Stimulated activated CD8-positive, alpha-beta memory T cell treated with anti-CD3 and anti-CD28 coated beads, Interleukin-15, amount 100 ng/mL, for 4 hours (primary cell): ENCODE results near the gene EHMT1.
"Not testable (repeated sequence)": the region's sequence is repeated elsewhere in the genome, so short reads cannot be mapped to it uniquely, and the experiment has no call there.

ENCODE experiments used
- DNase-seq, 2 donors: peaks; one replicate each; pipeline ENCODE4 v3.0.0-alpha.2; 2020; ENCODE audit warnings: low read depth in 2 of 2

EHMT1 gene

DNA sequence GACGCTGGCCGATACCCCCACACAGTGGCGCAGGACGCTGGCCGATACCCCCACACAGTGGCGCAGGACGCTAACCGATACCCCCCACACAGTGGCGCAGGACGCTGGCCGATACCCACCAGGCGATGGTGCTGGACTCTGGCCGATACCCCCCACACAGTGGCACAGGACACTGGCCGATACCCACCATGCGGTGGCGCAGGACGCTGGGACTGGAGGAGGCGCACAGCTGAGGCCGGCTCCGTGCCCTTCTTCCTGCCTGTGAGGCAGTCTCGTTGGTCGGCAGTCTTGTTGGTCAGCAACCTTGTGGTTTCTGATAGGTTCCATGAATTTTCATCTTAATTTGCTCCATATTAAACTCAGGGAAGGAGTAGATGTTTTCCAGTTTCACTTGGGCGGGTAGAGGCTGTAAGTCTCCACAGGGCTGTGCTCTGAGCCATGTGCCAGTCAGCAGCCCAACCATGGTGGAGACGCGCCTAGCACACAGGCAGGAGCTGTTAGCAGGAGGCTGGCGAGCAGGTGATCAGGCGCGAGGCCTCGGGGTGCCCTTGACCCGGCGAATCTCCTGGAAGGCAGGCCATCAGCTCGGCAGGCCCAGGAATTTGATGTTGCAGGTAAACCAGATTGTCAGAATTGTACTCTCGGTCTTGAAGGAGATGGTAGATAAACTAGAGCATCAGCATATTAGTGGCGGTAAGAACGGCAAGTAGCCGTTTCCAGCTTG, 75.6 kb downstream of the EHMT1 start:
- no peak for DNase-seq

DNA sequence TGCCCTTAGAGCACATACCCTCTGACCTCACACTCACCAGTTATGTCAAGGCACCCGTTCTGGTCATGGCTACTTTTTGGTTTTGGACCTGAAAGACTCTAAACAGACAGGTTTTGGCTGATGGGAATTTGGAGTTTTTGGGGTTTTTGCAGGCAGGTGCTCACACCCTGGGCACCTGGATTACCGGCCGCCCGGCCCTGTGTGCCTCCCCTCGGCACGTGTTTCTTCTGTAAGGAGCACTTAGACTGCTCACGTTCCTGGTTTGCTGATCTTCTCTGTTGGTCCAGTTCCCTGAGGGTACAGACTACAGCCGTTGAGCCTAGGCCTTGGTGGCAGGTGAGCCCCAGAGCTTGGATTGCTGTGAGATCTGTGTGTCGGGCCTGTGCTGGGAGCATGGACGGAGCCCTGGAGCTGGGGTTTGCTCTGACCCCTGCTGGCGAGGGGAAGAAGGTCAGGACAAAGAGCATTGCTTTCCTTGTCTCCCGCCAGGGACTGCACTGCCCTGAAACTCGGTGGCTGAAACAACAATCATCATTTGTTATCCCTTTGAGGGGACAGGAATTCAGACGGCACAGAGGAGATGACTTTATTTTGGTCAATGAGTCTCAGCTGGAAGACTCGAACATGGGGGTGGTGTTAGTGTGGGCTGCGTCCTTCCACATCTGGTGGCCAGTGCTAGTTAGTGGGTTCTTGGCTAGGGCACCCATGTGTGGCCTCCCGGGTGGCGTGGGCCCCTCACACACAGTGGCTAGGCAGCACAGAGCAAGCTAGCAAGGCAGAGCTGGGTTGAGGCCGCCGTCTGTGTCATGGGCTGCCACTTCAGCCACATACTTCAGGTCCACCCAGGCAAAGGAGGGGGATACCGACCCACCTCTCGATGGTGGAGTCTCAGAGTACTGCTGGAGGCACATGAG, 76.4 kb downstream of the EHMT1 start:
- no peak for DNase-seq

DNA sequence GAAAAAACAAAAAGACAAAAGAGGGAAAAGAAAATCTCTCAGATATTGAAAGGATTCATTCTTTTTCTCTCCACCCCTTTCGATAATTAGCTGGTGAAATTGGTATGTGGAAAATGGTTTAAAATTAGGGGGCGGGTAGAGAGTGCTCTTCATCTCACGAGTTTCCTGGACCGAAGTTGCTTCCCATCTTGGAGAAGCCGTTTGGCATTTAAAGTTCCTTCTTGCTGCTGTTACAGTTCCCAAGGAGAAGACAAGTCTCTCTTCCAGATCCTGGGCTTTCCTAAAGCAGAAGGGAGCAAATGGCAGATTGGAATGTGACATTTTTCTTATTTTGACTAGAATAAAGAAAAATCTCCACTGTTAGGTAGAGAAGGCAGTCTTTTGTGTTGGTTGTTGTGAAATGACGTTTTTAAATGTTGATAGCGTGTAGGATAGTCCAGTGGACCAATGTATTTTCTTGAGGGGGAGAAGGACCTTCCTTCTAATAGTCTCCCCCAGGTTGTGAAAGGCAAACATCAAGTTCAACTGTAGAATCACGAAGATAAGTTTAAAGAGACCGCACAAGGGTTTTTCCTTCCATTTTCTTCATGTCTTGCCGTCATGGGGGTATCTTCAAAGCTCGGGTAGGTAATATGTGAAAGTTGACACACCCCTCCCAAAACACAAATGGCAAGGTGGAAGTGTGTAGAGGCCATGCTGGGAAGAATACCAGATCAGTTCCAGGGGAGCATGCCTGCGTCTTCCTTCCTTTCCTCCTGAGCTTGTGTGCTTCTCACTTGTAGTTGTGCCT, 77.5 kb downstream of the EHMT1 start:
- no peak for DNase-seq

DNA sequence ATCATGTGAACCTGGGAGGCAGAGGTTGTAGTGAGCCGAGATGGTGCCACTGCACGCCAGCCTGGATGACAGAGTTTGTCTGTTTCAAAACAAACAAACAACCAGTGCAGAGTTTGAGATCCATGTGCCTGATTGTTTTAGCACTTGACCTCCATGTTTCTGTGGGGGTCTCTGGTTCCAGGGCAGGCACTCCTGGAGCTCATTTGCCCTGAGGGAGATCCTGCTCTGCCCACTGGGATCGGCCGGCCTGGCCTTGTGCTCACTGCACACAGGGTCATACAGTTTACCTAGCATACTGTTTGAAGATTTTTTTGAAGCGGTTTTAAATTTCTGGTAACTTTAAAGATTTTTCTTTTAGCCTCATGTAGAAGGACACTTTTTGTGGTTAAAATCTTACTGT, 78.4 kb downstream of the EHMT1 start:
- DNase-seq = no peak

DNA sequence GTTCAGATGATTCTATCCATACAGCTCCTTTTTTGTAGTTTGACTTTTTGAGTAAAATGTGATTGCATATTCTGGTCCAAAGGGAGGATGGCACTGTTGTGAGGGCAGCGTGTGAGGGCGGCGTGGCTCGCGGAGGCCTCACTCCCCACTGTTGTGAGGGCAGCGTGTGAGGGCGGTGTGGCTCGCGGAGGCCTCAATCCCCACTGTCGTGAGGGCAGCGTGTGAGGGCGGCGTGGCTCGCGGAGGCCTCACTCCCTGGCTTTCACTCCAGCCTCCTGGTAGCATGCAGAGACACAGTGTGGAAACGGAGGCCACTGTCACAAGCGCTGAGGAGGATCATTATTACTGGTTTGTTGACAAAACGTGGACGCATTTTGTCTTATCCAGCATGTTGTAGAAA, 79.0 kb downstream of the EHMT1 start:
- DNase-seq = no peak

DNA sequence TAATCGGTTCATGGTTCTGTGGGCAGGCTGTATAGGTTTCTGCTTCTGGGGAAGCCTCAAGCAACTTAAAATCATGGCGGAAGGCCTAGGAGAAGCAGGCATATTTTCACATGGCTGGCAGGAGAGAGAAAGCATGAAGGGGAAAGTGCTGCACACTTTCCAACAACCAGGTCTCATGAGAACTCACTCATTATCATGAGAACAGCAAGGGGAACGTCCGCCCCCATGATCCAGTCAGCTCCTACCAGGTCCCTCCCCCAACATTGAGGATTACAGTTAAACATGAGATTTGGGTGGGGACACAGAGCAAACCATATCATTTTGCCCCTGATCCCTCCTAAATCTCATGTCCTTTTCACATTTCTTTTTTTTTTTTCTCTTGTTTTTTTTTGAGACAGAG, 82.1 kb downstream of the EHMT1 start:
- DNase-seq = no peak

DNA sequence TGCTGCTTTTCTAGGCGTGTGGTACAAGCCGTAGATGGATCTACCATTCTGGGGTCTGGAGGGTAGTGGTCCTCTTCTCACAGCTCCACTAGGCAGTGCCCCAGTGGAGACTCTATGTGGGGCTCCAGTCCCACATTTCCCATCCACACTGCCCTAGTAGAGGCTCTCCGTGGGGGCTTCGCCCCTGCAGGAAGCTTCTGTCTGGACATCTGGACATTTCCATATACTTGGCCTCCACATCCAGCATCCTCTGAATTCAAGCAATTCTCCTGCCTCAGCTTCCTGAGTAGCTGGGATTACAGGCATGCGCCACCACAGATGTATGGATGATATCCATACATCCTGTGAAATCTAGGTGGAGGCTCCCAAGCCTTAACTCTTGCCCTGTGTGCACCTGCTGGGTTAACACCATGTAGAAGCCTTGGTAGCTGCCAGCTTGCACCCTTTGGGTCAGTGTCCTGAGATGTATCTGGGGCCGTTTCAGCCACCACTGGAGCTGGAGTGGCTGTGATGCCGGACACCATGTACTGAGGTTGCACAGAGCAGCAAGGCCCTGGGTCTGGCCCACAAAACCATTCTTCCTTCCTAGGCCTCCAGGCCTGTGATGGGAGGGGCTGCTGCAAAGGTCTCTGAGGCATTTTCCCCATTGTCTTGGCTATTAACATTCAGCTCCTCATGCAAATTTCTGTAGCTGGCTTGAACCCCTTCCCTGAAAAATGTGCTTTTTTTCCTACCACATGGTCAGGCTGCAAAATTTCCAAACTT, 84.0 kb downstream of the EHMT1 start:
- DNase-seq = no peak

DNA sequence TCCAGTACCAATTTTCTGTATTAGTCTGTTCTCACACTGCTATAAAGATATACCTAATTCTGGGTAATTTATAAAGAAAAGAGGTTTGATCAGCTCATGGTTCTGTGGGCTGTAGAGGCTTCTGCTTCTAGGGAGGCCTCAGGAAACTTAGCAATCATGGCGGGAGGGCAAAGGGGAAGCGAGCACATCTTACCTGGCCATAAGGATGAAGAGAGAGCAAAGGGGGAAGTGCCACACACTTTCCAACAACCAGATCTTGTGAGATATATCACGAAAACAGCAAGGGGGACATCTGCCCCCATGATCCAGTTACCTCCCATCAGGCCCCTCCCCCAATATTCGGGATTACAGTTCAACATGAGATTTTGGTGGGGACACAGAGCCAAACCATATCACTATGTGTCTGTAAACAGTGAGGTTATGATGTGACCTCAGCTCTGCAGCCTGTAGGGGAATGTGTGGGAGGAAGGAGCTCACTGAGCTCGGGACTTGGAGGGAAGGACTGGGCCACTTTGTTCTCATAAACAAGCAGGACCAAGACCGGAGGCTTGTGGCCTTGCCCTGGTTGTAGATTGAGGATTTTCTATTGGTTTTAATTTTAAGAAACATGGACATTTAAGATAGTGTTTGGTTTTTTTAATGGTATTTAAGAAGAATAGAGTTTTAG, 85.2 kb downstream of the EHMT1 start:
- DNase-seq = no peak

DNA sequence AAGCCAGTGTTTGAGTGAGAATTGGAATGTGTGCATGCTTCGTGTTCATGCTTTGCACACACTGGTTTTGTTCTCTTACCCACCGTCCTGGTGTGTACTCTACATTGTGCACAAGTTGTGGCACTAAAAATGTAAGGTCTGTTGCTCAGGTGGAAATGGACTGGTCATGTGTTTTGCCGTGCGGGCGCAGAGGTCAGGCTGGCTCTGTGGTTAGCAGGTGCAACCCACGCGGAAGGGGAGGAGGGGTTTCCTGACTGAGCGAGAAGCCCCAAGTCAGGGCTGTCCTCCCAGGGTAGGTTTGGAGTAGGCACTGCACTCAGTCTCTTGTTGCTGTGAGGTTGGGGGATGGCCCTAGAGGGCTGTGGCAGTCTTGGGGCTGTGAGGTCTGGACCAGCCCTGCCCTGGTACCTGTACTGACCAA, 86.6 kb downstream of the EHMT1 start:
- peak in 1 of 2 donors; percentile 19 for DNase-seq

DNA sequence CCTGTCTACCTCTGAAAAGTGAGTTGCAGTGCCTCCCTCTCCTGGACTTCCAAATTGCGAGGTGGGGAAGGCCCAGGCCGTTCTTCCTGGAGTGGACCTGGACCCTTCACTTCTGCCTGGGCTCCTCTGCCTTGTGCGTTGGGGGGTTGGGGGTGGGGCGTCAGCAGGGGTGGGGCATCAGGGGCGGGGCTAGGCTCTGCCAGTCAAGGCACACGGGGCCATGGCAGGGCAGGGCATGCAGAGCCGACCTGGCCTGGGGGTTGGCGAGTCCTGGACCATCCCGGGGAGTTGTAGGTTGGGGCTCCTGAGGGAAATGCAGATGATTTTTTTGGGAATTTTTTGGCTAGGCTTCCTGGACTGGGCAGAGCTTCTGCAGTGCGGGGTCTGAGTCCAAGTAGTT, 87.1 kb downstream of the EHMT1 start:
- no peak for DNase-seq

DNA sequence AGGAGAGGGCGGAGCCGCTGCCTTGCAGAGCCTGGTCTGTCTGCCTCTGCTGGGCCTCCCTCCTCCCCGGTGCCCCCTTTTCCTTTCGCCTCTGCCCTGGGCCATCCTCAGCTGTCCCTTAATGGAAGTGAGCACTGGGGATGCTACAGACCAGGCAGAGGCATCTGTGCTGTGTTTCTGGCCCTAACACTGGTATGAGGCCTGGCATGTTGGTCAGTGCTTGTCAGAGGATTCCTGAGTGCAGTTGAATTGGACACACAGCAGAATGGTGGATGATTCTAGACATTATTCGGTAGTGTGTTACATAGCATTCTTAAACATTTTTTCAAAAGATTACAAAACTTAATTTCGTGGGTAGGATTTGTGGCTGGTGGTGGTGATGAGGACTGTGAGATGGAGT, 88.6 kb downstream of the EHMT1 start:
- DNase-seq = no peak

DNA sequence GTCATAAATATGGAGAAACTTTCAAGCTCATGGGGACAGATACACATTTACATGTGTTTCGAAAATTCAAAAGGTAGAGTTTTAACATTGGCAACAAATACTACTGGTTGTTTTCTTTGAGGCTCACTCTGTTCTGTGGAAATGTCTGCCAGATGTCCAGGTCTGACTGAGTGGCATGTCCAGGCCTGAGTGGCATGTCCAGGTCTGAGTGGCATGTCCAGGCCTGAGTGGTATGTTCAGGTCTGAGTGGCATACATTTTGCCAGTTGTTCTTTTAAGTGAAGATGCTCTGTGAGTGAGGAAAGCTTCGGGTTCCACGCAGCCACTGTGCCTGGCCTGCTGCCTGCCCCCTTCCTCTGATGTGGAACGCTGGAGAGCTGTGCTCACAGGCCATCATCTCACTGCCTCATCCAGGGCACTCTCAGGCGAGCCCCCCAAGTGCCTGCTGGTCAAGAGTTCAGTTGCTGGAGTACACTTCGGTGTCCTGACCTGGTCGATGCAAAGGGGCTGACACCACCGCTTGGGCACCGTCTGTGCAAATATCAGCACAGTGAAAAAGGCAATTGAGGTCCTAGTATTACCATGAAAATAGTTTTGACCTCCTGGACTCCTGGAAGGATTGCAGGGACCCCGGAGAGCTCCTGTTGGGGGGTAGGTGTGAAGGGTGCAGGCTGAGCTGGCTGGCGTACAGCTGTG, 89.9 kb downstream of the EHMT1 start:
- no peak for DNase-seq

DNA sequence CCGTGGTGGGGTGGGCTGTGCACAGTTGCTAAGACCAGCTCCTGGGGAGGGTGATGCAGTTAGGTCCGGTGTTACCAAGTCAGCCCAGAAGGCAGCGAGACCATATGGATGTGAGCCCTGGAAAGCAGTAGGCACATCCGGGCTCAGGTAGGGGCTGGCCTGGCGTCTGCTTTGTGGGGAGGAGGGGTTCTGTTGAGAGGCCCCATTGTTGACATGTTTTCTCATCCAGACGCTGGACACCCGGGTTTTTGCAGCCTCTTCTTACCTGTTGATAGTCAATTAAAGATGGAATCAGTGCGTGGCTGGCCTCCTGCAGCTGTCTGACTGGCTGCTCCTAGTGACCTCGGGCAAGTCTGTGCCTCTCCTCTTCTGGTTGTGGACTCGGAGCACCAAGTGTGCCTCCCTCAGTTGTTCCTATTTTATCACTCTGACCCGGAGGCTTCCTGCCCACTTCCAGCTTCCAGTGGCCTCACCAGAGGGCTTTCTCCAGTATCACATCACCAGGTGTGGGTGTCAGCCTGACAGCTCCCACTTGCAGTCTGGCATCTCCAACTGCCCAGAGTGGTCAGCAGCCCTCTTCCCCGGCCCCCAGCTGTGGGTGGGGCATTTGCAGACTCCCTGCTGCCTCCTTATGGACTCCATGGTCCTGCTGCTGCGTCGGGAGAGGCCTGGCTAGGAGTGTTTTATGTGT, 90.8 kb downstream of the EHMT1 start:
- DNase-seq = no peak

DNA sequence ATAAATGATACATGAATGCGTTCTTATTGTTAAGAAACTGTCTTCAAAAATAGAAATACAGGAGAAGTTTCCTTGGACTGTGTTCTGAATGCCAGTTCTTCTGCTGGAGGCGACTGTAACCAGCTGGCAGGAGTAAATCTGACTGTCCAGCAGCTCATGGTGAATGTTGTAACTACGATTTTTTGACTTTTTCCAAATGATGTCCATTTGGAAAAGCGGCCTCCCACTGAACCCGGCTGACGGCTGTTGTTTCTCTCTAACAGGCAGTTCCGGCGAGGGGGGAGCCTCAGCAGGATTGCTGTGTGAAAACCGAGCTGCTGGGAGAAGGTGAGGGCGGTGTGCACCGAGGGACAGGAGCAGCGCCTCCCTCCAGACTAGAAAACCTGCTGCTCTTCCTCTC, 91.9 kb downstream of the EHMT1 start:
- DNase-seq = no peak

DNA sequence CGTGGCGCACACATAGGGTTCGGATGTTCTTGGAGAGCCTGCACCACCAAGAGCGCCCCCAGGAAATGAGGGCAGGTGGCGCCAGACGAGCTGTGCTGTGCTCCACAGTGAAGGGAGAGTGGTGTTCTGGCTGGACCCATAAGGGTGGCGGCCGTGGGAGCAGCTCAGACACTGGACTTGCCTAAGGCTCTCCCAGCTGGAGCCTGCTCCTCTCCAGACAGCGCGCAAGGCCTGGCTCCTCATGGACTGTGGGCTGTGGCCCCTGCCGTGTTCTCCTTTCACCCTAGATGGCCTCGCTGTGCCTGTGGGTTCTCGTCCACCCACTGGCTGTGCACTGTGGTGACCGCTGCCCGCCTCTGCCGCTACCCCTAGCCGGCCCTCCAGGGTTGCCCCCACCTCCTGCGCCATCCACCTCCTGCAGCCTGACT, 92.9 kb downstream of the EHMT1 start:
- no peak for DNase-seq

DNA sequence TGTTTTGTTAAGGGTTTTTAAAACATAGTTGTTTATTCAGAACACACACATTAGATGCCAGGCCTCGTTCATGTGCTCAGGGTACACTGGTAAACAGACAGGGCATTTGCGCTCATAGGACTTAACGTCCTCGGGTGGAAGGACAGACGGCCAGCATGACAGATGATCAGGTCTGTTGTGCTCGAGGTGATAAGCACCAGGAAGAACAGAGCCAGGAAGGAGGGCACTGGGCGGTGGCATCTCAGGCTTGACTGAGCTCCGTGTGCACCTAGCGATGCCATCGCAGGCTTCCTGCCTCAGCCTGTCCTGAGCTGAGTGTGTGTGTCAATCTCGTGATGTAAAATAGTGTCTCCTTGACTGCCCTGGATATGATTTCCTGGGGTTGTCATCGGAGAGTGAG, 96.5 kb downstream of the EHMT1 start:
- DNase-seq = no peak

DNA sequence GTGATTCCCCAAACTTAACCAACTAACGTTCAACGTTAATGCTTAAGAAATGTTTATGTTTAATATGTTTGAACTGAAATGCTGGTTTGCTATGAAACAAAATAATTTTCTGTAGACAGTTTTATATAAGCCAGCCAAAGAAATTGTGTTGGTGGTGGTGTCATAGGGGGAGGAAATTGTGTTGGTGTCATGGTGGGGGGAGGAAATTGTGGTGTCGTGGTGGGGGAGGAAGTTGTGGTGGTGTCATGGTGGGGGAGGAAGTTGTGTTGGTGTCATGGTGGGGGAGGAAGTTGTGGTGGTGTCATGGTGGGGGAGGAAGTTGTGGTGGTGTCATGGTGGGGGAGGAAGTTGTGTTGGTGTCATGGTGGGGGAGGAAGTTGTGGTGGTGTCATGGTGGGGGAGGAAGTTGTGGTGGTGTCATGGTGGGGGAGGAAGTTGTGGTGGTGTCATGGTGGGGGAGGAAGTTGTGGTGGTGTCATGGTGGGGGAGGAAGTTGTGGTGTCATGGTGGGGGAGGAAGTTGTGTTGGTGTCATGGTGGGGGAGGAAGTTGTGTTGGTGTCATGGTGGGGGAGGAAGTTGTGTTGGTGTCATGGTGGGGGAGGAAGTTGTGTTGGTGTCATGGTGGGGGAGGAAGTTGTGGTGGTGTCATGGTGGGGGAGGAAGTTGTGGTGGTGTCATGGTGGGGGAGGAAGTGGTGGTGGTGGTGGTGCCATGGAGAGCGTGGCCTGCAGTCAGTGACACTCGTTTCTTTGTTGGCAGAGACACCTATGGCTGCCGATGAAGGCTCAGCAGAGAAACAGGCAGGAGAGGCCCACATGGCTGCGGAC, 97.3 kb downstream of the EHMT1 start:
- DNase-seq = not testable (repeated sequence)

DNA sequence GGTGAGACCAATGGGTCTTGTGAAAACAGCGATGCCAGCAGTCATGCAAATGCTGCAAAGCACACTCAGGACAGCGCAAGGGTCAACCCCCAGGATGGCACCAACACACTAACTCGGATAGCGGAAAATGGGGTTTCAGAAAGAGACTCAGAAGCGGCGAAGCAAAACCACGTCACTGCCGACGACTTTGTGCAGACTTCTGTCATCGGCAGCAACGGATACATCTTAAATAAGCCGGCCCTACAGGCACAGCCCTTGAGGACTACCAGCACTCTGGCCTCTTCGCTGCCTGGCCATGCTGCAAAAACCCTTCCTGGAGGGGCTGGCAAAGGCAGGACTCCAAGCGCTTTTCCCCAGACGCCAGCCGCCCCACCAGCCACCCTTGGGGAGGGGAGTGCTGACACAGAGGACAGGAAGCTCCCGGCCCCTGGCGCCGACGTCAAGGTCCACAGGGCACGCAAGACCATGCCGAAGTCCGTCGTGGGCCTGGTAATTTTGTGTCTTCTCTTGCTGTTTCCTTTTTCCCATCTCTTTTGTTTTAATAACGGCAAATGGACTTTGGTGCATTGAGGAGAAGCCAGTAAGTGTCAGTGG, 98.0 kb downstream of the EHMT1 start:
- DNase-seq = no peak
